GM12872 (cell line): Measurements from ENCODE around the gene TRIM67.

Experiments
- TF ChIP-seq, protein P1 (sequence below): IDR thresholded peaks from 3 replicates; pipeline ENCODE4 v1.5.1; 2011; ENCODE audit warnings: low read depth, mild to moderate bottlenecking, low read length, moderate library complexity; ENCODE audit not compliant: insufficient read depth

Gene TRIM67

DNA sequence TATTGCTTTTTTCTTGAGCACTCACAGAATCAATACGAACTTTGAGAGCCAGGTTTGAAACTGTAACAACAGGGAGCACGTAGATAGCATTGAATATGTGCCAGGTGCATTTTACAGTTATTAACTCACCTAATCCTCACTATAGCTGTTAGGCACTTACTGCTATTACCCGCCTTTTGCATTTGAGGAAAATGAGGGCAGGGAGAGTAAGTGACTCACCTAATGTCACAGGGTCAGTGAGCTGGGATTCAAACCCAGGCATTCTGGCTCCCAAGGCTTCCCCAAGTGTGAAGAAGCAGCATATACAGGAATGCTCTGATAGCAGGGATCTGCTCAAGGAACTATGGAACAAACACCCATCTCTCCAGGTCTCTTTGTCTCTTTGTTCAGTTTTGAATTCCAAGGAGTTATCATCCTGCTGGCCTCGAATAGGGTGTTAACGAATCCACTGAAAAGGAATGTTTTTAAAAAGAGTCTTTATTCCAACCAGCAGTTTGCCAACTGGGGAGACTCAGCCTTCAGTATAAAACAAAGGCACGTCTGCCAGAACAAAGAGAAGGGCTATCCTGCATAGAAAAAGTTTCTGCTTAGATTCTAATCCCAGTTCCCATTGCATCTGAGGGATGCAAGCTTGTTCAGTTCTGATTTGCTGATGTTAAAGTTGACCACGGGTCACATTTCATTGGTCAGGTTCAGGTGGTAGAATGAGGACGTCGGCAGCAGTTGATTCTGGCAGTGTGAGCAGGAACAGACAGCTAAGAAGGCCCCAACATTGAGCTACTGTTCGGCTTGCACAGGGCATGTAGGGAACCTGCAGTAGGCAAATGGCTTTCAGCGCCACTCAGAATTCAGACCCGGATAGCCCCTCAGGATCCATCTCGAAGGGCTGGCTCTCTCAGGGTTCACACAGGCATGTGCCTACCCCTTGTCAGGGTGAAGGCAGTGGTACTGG, 22.1 kb downstream of the TRIM67 start:
- TF ChIP-seq, protein P1, sequence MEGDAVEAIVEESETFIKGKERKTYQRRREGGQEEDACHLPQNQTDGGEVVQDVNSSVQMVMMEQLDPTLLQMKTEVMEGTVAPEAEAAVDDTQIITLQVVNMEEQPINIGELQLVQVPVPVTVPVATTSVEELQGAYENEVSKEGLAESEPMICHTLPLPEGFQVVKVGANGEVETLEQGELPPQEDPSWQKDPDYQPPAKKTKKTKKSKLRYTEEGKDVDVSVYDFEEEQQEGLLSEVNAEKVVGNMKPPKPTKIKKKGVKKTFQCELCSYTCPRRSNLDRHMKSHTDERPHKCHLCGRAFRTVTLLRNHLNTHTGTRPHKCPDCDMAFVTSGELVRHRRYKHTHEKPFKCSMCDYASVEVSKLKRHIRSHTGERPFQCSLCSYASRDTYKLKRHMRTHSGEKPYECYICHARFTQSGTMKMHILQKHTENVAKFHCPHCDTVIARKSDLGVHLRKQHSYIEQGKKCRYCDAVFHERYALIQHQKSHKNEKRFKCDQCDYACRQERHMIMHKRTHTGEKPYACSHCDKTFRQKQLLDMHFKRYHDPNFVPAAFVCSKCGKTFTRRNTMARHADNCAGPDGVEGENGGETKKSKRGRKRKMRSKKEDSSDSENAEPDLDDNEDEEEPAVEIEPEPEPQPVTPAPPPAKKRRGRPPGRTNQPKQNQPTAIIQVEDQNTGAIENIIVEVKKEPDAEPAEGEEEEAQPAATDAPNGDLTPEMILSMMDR, result no peak

DNA sequence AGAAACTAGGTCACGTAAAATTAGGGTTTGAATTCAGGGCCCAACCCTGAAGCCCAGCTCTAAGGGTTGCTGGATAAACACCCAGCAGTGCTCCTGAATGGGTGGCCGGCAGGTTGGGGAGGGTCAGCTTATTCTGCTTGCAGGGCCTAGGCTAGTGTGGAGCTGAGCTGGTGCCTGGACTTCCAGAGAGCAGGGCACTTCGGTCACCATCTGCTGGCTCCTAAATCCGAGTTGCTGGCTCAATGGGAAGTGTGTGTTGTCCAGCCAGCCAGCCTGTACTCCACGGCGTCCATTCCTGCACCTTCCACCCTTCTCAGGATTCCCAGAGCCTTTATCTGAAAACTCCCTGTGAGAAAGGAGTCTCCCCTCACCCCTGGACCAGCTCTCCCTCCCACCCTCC, 23.0 kb downstream of the TRIM67 start:
- TF ChIP-seq, protein P1, result no peak

DNA sequence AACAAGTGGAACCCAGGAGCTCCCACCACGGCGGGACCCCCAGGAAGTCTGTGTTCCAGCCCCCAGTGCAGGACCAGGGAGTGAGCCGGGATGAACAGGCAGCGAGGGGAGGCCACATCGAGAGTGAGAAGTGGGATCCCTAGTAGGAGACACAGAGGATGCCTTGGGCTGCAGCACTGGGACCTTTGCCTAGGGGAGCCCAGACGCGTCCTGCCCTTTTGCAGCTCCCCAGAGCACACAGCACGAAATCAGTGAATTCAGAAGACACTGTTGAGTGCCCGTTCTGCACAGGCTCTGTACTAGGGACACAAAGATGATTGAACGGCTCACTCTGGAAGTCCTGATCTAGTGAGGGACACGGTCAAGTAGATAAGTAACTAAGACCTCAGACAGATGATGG, 23.5 kb downstream of the TRIM67 start:
- TF ChIP-seq, protein P1, result no peak

DNA sequence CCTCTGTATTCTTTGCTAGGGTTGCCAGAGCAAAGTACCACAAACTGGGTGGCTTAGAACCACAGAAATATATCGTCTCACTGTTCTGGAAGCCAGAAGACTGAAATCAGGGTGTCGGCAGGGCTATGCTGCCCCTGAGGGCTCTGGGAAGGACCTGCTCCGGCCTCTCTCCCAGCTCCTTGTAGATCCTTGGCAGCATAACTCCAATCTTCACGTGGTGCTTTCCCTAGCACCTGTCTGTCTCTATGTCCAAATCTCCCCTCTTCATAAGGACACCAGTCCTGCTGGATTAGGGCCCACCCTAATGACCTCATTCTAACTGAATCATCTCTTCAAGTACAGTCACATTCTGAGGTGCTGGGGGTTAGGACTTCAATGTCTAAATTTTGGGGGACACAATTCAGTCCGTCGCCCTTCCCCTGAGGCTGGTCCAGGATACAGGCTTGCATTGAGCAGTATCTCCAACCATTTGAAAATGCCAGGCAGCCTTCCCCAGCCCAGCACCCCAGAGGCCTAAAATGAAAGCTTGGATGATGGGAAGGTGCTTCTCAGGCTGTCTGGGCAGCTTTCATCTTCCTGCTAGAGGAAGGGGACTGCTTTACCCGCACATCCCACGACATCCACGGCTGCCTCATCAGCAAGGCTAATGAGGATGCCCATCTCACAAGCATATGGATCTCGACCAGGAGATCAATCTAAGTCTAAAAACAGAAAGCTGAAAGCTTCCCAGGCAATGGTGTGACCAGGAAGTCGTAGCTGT, 24.7 kb downstream of the TRIM67 start:
- TF ChIP-seq, protein P1, result no peak

DNA sequence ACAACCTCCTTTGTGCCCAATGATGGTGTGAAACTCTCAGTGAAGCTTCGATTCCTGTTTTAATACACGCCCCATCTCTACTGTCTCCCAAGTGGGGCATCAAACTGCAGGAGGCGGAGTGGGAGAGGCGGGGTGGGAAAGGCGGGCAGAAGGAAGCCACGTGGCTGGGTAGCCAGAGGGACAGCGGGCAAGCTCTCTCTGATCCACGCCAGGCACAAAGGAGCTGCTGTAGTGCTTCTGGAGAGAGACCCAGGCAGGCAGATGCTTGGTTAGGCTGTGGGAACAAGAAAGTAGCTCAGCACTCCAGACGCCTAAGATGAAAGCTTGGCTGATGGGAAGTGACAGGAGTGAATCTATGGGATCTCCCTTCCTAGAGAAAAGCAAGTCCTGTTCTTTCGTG, 25.7 kb downstream of the TRIM67 start:
- TF ChIP-seq, protein P1, result no peak

DNA sequence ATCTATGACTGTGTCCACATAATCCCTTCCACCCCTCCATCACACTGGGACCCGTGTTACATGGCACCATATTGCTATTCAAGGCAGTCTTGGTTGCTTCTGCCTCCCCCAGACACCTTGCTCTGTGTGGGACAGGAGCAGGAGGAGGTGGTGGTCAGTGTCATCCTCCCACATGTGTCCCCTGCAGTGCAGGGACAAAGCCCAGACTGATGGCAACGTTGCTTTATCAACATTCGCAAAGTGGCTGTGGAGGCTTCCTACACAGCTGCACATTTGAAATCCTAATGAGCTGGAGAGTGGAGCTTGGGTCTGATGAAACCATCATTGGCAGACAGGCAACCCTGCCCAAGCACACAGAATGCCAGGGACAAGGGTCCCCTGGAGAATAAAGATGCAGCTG, 26.2 kb downstream of the TRIM67 start:
- TF ChIP-seq, protein P1, result no peak

DNA sequence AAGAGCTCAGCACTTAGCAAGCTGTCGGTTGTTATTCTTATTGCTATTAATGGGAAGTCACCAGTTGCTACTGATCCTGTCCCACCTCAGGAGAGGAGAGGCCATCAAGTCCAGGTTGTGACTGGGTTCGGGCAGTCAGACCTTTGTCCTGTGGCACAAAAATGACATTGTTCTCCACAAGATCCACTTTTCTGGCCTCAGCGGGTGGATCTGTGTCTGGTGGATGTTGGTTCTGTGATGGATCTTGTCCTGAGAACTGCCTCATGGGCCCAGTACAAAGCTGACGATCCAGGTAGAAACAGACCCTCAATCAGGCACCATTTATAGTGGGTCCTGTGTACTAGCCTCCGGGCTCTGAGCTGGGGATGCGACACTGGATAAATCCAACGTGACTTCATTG, 26.9 kb downstream of the TRIM67 start:
- TF ChIP-seq, protein P1, result no peak
